Astrocyte of the spinal cord (primary cell): ENCODE measurements around the gene GIMAP1.

Source experiments
- DNase-seq: peaks from one replicate; pipeline ENCODE4 v3.0.0; 2011; ENCODE audit warnings: low read depth, low spot score
- H3K4me3 ChIP-seq: 2 replicates; pipeline ENCODE4 v1.5.1; 2011; ENCODE audit warnings: low read depth, mild to moderate bottlenecking, low read length, moderate library complexity
- in situ Hi-C: cut with HindIII; loops from 2 replicates; pipeline ENCODE4 v1.10.0; 2017; ENCODE audit warnings: low sequenced_read_pairs
- TF ChIP-seq, protein P1 (sequence below): IDR thresholded peaks from 2 replicates; pipeline ENCODE4 v1.5.1; 2012; ENCODE audit warnings: low read depth, mild to moderate bottlenecking, low read length, inconsistent platforms

Gene GIMAP1

DNA sequence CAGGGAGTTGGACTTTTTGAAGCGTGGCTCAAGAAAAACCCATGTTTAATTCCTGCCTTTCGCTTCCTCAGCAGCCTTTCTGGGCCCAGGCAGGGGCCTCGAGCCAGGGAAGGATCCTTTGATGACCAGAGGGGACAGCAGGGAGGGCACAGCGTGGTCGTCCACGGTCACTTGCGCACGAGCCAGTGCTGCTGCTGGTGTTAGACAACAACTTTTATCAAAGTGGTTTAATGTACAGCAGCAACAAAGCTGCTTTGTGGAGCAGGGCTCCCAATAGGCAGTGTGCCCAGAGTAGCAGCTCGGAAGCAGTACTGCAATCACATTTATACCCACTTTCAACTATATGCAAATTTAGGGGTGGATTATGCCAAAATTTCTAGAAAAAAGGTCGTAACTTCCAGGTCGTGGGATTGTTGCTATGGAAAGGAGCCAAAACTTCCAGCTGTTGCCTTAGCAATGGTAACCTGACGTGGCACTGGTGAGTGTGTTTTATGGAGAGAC lies 6.1 kb downstream of the GIMAP1 start:
- DNase-seq: no peak
- TF ChIP-seq, protein P1, sequence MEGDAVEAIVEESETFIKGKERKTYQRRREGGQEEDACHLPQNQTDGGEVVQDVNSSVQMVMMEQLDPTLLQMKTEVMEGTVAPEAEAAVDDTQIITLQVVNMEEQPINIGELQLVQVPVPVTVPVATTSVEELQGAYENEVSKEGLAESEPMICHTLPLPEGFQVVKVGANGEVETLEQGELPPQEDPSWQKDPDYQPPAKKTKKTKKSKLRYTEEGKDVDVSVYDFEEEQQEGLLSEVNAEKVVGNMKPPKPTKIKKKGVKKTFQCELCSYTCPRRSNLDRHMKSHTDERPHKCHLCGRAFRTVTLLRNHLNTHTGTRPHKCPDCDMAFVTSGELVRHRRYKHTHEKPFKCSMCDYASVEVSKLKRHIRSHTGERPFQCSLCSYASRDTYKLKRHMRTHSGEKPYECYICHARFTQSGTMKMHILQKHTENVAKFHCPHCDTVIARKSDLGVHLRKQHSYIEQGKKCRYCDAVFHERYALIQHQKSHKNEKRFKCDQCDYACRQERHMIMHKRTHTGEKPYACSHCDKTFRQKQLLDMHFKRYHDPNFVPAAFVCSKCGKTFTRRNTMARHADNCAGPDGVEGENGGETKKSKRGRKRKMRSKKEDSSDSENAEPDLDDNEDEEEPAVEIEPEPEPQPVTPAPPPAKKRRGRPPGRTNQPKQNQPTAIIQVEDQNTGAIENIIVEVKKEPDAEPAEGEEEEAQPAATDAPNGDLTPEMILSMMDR: no peak
- in situ Hi-C loops: no loop called here
- no peak overlapping the region for H3K4me3 ChIP-seq

DNA sequence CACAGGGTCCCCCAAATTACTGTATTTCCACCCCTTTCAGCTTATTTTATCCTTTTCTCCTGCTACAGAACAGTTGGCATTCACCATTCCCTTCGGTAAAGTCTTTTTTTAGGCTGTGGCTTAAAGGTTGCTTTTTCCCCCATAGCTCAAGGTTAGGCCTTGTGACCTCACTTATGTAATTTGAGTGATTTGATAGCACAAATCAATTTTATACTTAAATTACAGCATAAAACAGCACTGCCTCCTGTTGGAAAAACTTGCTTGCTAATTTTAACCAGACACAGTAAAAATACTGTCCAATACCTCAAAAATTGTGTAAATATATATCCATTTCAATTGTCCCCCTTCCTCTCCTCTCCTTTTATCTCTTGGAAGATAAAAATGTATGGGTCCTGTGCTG lies 7.1 kb downstream of the GIMAP1 start:
- TF ChIP-seq, protein P1: no peak
- no peak overlapping the region for H3K4me3 ChIP-seq
- no peak for DNase-seq
- in situ Hi-C loops: no loop called here

DNA sequence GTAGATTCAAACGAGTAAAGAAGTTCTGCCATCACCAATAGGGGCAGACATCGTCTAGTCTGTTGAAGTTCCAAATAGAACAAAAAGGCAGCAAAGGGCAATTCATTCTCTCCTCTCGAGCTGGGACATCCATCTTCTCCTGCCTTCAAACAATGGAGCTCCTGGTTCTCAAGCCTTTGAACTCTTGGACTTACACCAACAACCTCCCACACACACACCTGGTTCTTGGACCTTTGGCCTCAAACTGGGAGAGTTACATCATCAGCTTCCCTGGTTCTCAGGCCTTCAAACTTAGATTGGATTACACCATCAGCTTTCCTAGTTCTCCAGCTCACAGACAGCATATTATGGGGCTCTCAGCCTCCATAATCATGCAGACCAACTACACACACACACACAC lies 11.0 kb downstream of the GIMAP1 start:
- DNase-seq: no peak
- in situ Hi-C loops: no loop called here
- H3K4me3 ChIP-seq: no peak overlapping the region
- TF ChIP-seq, protein P1: no peak

DNA sequence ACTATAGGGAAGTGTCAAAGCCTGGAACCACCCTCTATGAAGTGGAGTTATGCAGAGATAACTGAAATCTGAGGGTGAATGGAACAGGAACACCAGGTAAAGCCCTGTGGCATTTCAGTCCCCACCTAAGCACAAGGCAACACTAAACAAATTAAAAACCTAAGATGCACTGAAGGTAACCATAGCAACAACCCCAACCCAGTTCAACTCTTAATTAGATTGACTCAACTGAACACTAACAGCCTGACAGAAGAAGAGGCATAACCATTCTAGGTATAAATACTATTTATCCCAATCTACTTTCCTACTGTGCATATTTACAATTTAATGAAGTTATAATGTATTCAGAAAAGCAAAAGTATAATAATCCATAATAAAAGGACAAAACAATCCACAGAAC lies 11.6 kb downstream of the GIMAP1 start:
- TF ChIP-seq, protein P1: no peak
- DNase-seq: no peak
- in situ Hi-C loops: no loop called here
- no peak overlapping the region for H3K4me3 ChIP-seq

DNA sequence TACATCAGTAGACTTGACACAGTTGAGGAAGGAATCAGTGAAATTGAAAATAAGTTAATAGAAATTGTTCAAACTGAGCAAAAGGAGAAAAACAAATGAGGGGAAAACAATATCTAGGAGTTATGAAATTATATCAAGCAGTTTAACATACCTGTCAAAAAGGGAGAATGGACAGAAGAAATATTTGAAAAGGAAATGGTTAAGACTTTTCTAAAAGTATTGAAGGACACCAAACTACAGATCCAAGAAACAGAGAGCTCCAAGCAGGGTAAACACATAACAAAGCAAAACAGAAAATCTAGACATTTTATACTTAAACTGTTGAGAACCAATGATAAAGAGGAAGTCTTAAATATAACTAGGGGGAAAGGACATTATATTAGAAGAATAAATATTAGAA lies 12.2 kb downstream of the GIMAP1 start:
- no peak overlapping the region for H3K4me3 ChIP-seq
- in situ Hi-C loops: no loop called here
- no peak for DNase-seq
- TF ChIP-seq, protein P1: no peak

DNA sequence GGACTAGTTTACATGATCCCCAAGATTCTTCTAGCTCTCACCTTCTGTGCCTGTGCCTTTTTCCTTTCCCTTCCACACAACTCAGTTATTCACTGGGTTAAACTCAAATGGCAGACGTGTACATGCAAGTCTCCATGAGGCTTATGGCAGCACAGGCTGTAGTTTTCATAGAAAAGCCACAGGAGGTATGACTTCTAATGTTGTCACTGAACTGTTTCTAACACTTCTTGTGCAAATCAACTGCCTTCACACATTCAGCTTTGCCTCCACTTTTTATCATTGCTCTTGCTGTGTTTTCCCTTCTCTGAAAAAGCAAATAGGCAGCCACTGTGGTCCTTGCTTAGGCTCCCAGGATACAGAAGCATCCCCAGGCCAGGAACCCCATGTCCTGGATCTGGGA lies 15.5 kb downstream of the GIMAP1 start:
- in situ Hi-C loops: no loop called here
- H3K4me3 ChIP-seq: no peak overlapping the region
- TF ChIP-seq, protein P1: no peak
- no peak for DNase-seq
